ENCODE measurements around the gene THOC6.

DNA sequence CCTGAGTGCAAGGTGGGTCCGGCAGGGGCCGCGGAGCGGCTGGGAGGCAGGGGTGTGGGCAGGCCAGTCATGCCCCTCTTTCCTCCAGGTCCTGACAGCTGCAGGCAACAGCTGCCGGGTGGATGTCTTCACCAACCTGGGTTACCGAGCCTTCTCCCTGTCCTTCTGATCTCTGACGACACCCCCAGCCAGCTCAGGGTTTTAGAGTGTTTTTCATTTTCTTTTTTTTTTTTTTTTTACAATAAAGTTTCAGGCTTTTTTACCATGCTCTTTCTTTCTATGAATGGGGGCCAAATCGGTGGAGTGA, 3.6 kb downstream of the THOC6 start:
- TF ChIP-seq ZNF76 (tag by site-specific recombination; IDR thresholded peaks at IDR 0.05; ENCODE audit: borderline replicate concordance, low read depth) (no peak), ZNF266 (tag by site-specific recombination; IDR thresholded peaks at IDR 0.05; ENCODE audit: low read depth) (no peak)
- TF ChIP-seq, protein P1, sequence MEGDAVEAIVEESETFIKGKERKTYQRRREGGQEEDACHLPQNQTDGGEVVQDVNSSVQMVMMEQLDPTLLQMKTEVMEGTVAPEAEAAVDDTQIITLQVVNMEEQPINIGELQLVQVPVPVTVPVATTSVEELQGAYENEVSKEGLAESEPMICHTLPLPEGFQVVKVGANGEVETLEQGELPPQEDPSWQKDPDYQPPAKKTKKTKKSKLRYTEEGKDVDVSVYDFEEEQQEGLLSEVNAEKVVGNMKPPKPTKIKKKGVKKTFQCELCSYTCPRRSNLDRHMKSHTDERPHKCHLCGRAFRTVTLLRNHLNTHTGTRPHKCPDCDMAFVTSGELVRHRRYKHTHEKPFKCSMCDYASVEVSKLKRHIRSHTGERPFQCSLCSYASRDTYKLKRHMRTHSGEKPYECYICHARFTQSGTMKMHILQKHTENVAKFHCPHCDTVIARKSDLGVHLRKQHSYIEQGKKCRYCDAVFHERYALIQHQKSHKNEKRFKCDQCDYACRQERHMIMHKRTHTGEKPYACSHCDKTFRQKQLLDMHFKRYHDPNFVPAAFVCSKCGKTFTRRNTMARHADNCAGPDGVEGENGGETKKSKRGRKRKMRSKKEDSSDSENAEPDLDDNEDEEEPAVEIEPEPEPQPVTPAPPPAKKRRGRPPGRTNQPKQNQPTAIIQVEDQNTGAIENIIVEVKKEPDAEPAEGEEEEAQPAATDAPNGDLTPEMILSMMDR (tag by site-specific recombination; IDR thresholded peaks at IDR 0.05) = no peak

Measured in HEK293 (cell line).